ENCODE results near the gene ZDHHC22. TPM values are rescaled to one million over a fixed set of nuclear protein-coding genes. Genes with fewer than 3 reads are reported as not detected.
A peak's percentile ranks its signal among the peaks of the same experiment; 100 is the strongest.

The ZDHHC22 gene
- polyA plus RNA-seq, 3 donors = not detected

DNA sequence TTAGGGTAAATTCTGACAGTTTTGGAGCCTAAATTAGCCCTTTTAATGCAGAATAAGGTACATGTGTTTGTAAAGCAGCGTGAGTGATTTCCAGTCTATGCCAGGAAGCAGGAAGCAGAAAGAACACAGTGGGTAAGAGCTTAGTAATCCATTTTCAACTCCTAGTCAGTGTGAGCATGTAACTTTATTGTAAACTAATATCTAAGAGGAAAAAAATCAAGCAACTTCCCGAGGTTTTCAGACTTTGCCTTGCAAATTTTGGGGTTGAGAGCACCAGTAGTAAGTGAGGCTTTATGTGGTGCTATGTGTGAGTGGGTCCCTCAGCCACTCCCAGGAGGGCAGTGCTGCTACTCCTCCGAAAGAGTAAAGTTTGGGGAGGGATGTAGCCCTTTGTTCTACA, 40.6 kb downstream of the ZDHHC22 start:
- no CpG with 5 or more reads among the region's 3 CpGs for WGBS (ENCODE audit: insufficient coverage)
- no peak for DNase-seq
- Mint-ChIP-seq H3K36me3 (peaks cover 6 to 13% of the 10 kb centered on the region in 2 donors), H3K4me1 (peaks cover 25% of the 10 kb centered on the region), H3K27ac (no peak overlapping the region), H3K9me3 (no peaks in the 10 kb centered on the region), H3K27me3 (ENCODE audit: low read depth in 3 of 3) (peaks cover 0 to 2% (median 1%) of the 10 kb centered on the region in 3 donors), H3K4me3 (no peak overlapping the region)
- H3K36me3 ChIP-seq (replicated peaks in 1 of 2; ENCODE audit: control insufficient read depth in 1 of 2, insufficient read depth in 2 of 2, low read length in 2 of 2) = peaks cover 0 to 6% of the 10 kb centered on the region in 2 donors
- no peak overlapping the region for H2AFZ ChIP-seq (ENCODE audit: insufficient read depth, low read depth, low read length, poor library complexity, severe bottlenecking)
- intact Hi-C loops (cut with micrococcal nuclease) = no loop called here
- peaks cover 24 to 29% of the 10 kb centered on the region in 2 donors for H3K4me1 ChIP-seq (ENCODE audit: control insufficient read depth in 1 of 2, insufficient read depth in 2 of 2, low read length in 2 of 2)
- no peak overlapping the region for H3K4me3 ChIP-seq (replicated peaks in 1 of 3; ENCODE audit: low read depth in 2 of 3, low read length in 3 of 3)
- no peak overlapping the region for H3K27ac ChIP-seq (ENCODE audit: low read depth in 1 of 2, low read length in 2 of 2)
- H3K9ac ChIP-seq (ENCODE audit: insufficient read depth, low read length, poor library complexity, severe bottlenecking) = no peak overlapping the region
- peaks cover 9% of the 10 kb centered on the region for H3K79me2 ChIP-seq (ENCODE audit: insufficient read depth, low read length)
- TF ChIP-seq, protein P1, sequence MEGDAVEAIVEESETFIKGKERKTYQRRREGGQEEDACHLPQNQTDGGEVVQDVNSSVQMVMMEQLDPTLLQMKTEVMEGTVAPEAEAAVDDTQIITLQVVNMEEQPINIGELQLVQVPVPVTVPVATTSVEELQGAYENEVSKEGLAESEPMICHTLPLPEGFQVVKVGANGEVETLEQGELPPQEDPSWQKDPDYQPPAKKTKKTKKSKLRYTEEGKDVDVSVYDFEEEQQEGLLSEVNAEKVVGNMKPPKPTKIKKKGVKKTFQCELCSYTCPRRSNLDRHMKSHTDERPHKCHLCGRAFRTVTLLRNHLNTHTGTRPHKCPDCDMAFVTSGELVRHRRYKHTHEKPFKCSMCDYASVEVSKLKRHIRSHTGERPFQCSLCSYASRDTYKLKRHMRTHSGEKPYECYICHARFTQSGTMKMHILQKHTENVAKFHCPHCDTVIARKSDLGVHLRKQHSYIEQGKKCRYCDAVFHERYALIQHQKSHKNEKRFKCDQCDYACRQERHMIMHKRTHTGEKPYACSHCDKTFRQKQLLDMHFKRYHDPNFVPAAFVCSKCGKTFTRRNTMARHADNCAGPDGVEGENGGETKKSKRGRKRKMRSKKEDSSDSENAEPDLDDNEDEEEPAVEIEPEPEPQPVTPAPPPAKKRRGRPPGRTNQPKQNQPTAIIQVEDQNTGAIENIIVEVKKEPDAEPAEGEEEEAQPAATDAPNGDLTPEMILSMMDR (IDR thresholded peaks at IDR 0.05) = no peak
- H3K9me3 ChIP-seq (replicated peaks in 1 of 2; ENCODE audit: control insufficient read depth in 1 of 2, insufficient read depth in 1 of 2, low read length in 2 of 2) = no peaks in the 10 kb centered on the region
- H3K4me2 ChIP-seq (replicated peaks; ENCODE audit: extremely low read depth, low read length, poor library complexity, severe bottlenecking) = no peak overlapping the region
- no peaks in the 10 kb centered on the region for H4K20me1 ChIP-seq (ENCODE audit: insufficient read depth, low read length)
- no peaks in the 10 kb centered on the region for H3K27me3 ChIP-seq (ENCODE audit: control insufficient read depth in 2 of 2, insufficient read depth in 2 of 2, low read length in 2 of 2)

DNA sequence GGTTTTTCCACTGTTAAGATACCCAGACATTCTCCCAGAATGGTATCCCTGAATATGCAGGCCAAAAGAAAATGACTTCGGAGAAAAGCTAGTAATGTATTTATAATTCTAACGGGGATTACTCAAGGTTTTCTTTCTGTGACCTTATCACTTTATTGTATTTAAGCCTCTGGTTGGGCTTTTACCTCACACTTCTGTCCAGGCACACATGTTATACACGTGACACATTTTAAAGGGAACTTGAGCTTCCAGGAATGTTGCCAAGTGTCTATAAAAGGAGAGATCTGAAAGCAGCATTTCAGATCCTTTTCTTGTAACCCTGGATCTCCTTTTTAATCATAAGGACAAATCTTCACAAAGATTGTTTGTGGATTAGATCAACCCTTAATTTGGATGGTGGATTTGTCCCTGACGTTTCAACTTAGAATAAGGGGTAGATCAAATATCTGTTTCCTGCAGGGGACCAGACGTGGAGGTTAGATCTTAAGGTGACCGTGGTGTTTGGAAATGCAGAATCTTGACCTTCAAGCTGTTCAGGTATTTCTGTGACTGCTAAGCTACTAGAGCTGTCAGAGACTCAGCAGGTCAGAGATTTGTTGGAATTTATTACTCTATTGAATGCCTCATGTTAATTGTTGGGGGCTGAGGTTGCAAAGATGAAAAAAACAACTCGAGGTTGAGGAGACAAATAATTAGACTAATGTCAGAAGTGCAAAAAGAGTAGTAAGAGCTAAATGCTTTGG, 42.0 kb downstream of the ZDHHC22 start:
- H2AFZ ChIP-seq (ENCODE audit: insufficient read depth, low read depth, low read length, poor library complexity, severe bottlenecking) = no peak overlapping the region
- no peaks in the 10 kb centered on the region for H3K36me3 ChIP-seq (replicated peaks in 1 of 2; ENCODE audit: control insufficient read depth in 1 of 2, insufficient read depth in 2 of 2, low read length in 2 of 2)
- no peaks in the 10 kb centered on the region for H3K9me3 Mint-ChIP-seq
- TF ChIP-seq, protein P1 (IDR thresholded peaks at IDR 0.05) = no peak
- peaks cover 0 to 2% (median 1%) of the 10 kb centered on the region in 3 donors for H3K27me3 Mint-ChIP-seq (ENCODE audit: low read depth in 3 of 3)
- peaks cover 27% of the 10 kb centered on the region for H3K4me1 Mint-ChIP-seq
- peaks cover 6 to 9% of the 10 kb centered on the region in 2 donors for H3K36me3 Mint-ChIP-seq
- H3K9ac ChIP-seq (ENCODE audit: insufficient read depth, low read length, poor library complexity, severe bottlenecking) = no peak overlapping the region
- no peak overlapping the region for H3K4me2 ChIP-seq (replicated peaks; ENCODE audit: extremely low read depth, low read length, poor library complexity, severe bottlenecking)
- intact Hi-C loops (cut with micrococcal nuclease) = loop anchor here (5.0 to 10.0 kb wide), 4 partner anchors 137 to 387 kb away; no protein-coding TSS in a partner anchor
- H3K27ac ChIP-seq (ENCODE audit: low read depth in 1 of 2, low read length in 2 of 2) = peak overlapping the region in 1 of 2 donors; percentile 96
- no peaks in the 10 kb centered on the region for H3K9me3 ChIP-seq (replicated peaks in 1 of 2; ENCODE audit: control insufficient read depth in 1 of 2, insufficient read depth in 1 of 2, low read length in 2 of 2)
- peak overlapping the region in 1 of 3 experiments; percentile 91 for H3K4me3 ChIP-seq (replicated peaks in 1 of 3; ENCODE audit: low read depth in 2 of 3, low read length in 3 of 3)
- peaks cover 24 to 29% of the 10 kb centered on the region in 2 donors for H3K4me1 ChIP-seq (ENCODE audit: control insufficient read depth in 1 of 2, insufficient read depth in 2 of 2, low read length in 2 of 2)
- no peaks in the 10 kb centered on the region for H3K27me3 ChIP-seq (ENCODE audit: control insufficient read depth in 2 of 2, insufficient read depth in 2 of 2, low read length in 2 of 2)
- H3K79me2 ChIP-seq (ENCODE audit: insufficient read depth, low read length) = peaks cover 9% of the 10 kb centered on the region
- peak overlapping the region in 1 of 2 donors; percentile 94 for H3K4me3 Mint-ChIP-seq
- H4K20me1 ChIP-seq (ENCODE audit: insufficient read depth, low read length) = no peaks in the 10 kb centered on the region
- H3K27ac Mint-ChIP-seq = peak overlapping the region in 6 of 7 donors; percentile 2 to 97 (median 94)
- peak; percentile 35 to 66 (median 58) for DNase-seq
- WGBS (ENCODE audit: insufficient coverage) = 74% methylated on average over 3 of the region's 7 CpGs

All from CD14-positive monocyte (primary cell).